ENCODE measurements around the gene IRX2. TPM values are rescaled to one million over a fixed set of nuclear protein-coding genes. Genes with fewer than 3 reads are reported as not detected.

The IRX2 gene
- total and polyA plus RNA-seq, 2 of the 4 experiments (the other 2 are of a cell fraction) = 0.36 to 0.97 TPM

DNA sequence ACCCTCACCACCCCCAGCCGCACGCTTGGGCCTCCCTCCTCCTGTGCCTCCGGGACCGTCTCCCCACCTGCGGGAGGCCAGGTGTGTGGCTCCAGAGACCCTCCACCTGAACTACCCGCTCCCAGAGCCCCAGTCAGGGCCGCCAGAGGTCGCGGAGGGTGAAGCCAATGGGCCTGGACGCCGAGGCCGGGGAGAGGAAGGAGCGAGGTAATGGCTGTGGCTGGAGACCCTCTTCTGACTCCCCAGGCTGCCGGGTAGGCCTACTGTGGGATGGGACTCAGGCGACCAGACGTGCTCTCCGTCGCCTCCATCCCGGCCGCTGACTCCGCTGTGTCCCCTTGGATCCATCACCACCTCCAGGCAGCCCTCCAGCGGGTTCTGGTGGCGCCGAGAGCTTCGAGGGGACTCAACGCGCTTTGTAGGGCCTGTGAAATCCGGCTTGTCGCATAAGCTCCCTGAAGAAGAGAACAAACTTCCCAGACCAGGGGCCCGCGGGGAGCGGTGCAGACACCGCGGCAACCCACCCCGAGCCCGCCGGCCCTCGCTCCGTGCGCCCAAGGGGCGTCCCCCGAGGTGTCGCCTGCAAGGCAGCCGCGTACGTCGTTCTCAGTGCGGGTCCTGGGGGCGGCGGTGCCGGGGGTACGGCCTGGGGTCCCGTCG is 12.6 kb downstream of the IRX2 start:
- Histone ChIP-seq H3K4me2 (ENCODE audit: low read depth, low read length) (no peak overlapping the region; the same call in 1 of the 2 replicates), H4K20me1 (ENCODE audit: insufficient read depth, low read length) (no peaks in the 10 kb centered on the region), H3K4ac (ENCODE audit: low read depth, low read length) (no peak overlapping the region), H2BK5ac (ENCODE audit: low read depth, low read length, poor library complexity, severe bottlenecking) (no peak overlapping the region), H3K4me1 (ENCODE audit: control insufficient read depth, insufficient read depth, low read length) (no peaks in the 10 kb centered on the region), H2BK15ac (ENCODE audit: low read depth, low read length) (no peak overlapping the region), H3K4me3 (ENCODE audit: insufficient read depth, low read depth, low read length) (no peak overlapping the region), H3K9me3 (ENCODE audit: control insufficient read depth, insufficient read depth, low read length) (no peaks in the 10 kb centered on the region; the same call in 1 of the 2 replicates), H2BK120ac (ENCODE audit: low read depth, low read length) (no peak overlapping the region), H3K9me1 (ENCODE audit: insufficient read depth, low read length) (no peaks in the 10 kb centered on the region), H4K5ac (ENCODE audit: low read depth, low read length) (no peak overlapping the region), H2AK9ac (replicated peaks; ENCODE audit: low read depth, low read length, poor library complexity) (no peak overlapping the region), H3K27me3 (ENCODE audit: control insufficient read depth, insufficient read depth, low read length) (peaks cover 24% of the 10 kb centered on the region), H3K18ac (ENCODE audit: low read depth, low read length) (no peak overlapping the region), H3K27ac (ENCODE audit: insufficient read depth, low read length) (no peak overlapping the region), H2AFZ (replicated peaks; ENCODE audit: low read length, poor library complexity) (peak overlapping the region; percentile 14), H4K91ac (ENCODE audit: insufficient read depth, low read depth, low read length) (no peak overlapping the region), H3K23ac (ENCODE audit: low read depth, low read length) (no peak overlapping the region), H3K14ac (replicated peaks; ENCODE audit: low read depth, low read length) (no peak overlapping the region), H3K9ac (ENCODE audit: low read depth, low read length) (no peak overlapping the region), H4K8ac (ENCODE audit: low read depth in 2 of 2, low read length in 2 of 2) (no peak overlapping the region), H3K79me1 (ENCODE audit: low read depth in 1 of 2, low read length in 2 of 2) (no peaks in the 10 kb centered on the region), H3K36me3 (ENCODE audit: control insufficient read depth, insufficient read depth, low read length) (no peaks in the 10 kb centered on the region), H3K56ac (ENCODE audit: extremely low read depth, insufficient read depth, low read length) (no peak overlapping the region), H2AK5ac (ENCODE audit: low read depth, low read length) (no peak overlapping the region), H2BK20ac (ENCODE audit: low read depth, low read length) (no peak overlapping the region)
- TF ChIP-seq RCOR1 (IDR thresholded peaks at IDR 0.05; ENCODE audit: insufficient replicate concordance, low read length) = no peak
- no peak for TF ChIP-seq FOS (IDR thresholded peaks at IDR 0.05; ENCODE audit: low read depth, low read length)
- no peak for TF ChIP-seq USF2 (IDR thresholded peaks at IDR 0.05; ENCODE audit: low read depth, low read length)
- no peak for TF ChIP-seq CEBPB (IDR thresholded peaks at IDR 0.05; ENCODE audit: low read depth, low read length)
- no peak for TF ChIP-seq MAFK (IDR thresholded peaks at IDR 0.05; ENCODE audit: low read depth, low read length)
- no peak for TF ChIP-seq MAZ (IDR thresholded peaks at IDR 0.05; ENCODE audit: borderline replicate concordance, low read depth, low read length)
- no peak for TF ChIP-seq CHD1 (IDR thresholded peaks at IDR 0.05; ENCODE audit: low read depth, low read length)
- no peak for TF ChIP-seq MXI1 (IDR thresholded peaks at IDR 0.05; ENCODE audit: borderline replicate concordance, low read depth, low read length)
- no peak for TF ChIP-seq BHLHE40 (IDR thresholded peaks at IDR 0.05; ENCODE audit: low read depth, low read length)
- no peak for TF ChIP-seq RFX5 (IDR thresholded peaks at IDR 0.05; ENCODE audit: low read depth, low read length)
- no peak for TF ChIP-seq NFE2L2 (IDR thresholded peaks at IDR 0.05; ENCODE audit: low read depth, low read length)
- TF ChIP-seq, protein P1, sequence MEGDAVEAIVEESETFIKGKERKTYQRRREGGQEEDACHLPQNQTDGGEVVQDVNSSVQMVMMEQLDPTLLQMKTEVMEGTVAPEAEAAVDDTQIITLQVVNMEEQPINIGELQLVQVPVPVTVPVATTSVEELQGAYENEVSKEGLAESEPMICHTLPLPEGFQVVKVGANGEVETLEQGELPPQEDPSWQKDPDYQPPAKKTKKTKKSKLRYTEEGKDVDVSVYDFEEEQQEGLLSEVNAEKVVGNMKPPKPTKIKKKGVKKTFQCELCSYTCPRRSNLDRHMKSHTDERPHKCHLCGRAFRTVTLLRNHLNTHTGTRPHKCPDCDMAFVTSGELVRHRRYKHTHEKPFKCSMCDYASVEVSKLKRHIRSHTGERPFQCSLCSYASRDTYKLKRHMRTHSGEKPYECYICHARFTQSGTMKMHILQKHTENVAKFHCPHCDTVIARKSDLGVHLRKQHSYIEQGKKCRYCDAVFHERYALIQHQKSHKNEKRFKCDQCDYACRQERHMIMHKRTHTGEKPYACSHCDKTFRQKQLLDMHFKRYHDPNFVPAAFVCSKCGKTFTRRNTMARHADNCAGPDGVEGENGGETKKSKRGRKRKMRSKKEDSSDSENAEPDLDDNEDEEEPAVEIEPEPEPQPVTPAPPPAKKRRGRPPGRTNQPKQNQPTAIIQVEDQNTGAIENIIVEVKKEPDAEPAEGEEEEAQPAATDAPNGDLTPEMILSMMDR (conservative IDR thresholded peaks at IDR 0.05; ENCODE audit: low read depth, low read length) = no peak
- no peak for TF ChIP-seq POLR2A (IDR thresholded peaks at IDR 0.05; ENCODE audit: low read depth, low read length)
- no peak for TF ChIP-seq SMC3 (IDR thresholded peaks at IDR 0.05; ENCODE audit: low read depth, low read length)
- in situ Hi-C loops (cut with MboI; ENCODE audit: low sequenced_read_pairs) = no loop called here
- ATAC-seq (ENCODE audit: low read depth) (no peak), DNase-seq (no peak)
- dilution Hi-C loops (cut with HindIII; ENCODE audit: low sequenced_read_pairs, unreplicated experiment) = no loop called here
- WGBS, 2 experiments (ENCODE audit: extremely low coverage in 2 of 2, insufficient read length in 1 of 2) = 3% methylated on average over 13 of the region's 54 CpGs; no CpG with 5 or more reads in 1 of the 2 experiments
- CTCF ChIA-PET = no interaction called here
- intact Hi-C loops (cut with micrococcal nuclease) = no loop called here
- no TSS peak for BruUV-seq (replicated peaks)
- POLR2A ChIA-PET (ENCODE audit: unreplicated experiment) = no interaction called here
